Mucosa of stomach (tissue), 1 donor: ENCODE measurements around the gene ADARB2.
"Not testable (repeated sequence)": the region's sequence is repeated elsewhere in the genome, so short reads cannot be mapped to it uniquely, and the experiment has no call there.

ENCODE experiments used
- H3K27me3 ChIP-seq: one replicate; pipeline ENCODE4 v1.7.0; 2013; ENCODE audit warnings: mild to moderate bottlenecking, low read length; ENCODE audit not compliant: control insufficient read depth, insufficient read depth
- H3K36me3 ChIP-seq: one replicate; pipeline ENCODE4 v1.7.0; 2013; ENCODE audit warnings: low read length; ENCODE audit not compliant: control insufficient read depth, insufficient read depth
- H3K4me1 ChIP-seq: one replicate; pipeline ENCODE4 v1.7.0; 2013; ENCODE audit warnings: mild to moderate bottlenecking, low read length; ENCODE audit not compliant: control insufficient read depth, insufficient read depth
- H3K4me3 ChIP-seq: one replicate; pipeline ENCODE4 v1.7.0; 2013; ENCODE audit warnings: low read length
- H3K9ac ChIP-seq: one replicate; pipeline ENCODE4 v1.7.0; 2013; ENCODE audit warnings: mild to moderate bottlenecking, low read length, moderate library complexity
- H3K9me3 ChIP-seq: one replicate; pipeline ENCODE4 v1.7.0; 2013; ENCODE audit warnings: mild to moderate bottlenecking, low read length, moderate library complexity; ENCODE audit not compliant: control insufficient read depth
- donor health status: Pancreatic carcinoma.

Gene ADARB2

GRCh38 chr10:1548596-1548995 is 188.7 kb downstream of the ADARB2 start:
- H3K36me3 ChIP-seq, result no peaks in the 10 kb centered on the region
- no peak overlapping the region for H3K4me3 ChIP-seq
- H3K9me3 ChIP-seq, result no peaks in the 10 kb centered on the region
- H3K9ac ChIP-seq, result no peak overlapping the region
- no peaks in the 10 kb centered on the region for H3K27me3 ChIP-seq
- no peaks in the 10 kb centered on the region for H3K4me1 ChIP-seq

DNA sequence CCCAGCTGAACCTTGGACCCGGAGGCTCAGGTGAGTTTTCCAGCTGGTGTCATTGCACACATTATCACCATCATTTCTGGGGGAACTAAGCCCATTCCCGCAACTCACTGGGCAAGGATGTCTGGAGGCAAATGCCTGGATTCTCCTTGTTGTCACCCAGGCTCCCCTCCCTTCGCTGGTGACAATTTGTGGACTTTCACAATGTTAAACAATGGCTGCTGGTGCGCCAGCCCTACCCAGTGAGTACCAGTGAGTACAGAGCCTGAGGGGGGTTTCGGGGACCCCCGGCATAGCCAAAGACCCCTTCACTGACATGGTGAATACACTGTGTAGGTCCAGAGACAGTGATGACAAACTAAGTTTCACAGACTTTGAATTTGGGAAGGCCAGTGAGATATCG is 189.2 kb downstream of the ADARB2 start:
- no peak overlapping the region for H3K4me3 ChIP-seq
- no peaks in the 10 kb centered on the region for H3K36me3 ChIP-seq
- H3K9ac ChIP-seq, result no peak overlapping the region
- H3K9me3 ChIP-seq, result no peaks in the 10 kb centered on the region
- no peaks in the 10 kb centered on the region for H3K27me3 ChIP-seq
- H3K4me1 ChIP-seq, result no peaks in the 10 kb centered on the region

DNA sequence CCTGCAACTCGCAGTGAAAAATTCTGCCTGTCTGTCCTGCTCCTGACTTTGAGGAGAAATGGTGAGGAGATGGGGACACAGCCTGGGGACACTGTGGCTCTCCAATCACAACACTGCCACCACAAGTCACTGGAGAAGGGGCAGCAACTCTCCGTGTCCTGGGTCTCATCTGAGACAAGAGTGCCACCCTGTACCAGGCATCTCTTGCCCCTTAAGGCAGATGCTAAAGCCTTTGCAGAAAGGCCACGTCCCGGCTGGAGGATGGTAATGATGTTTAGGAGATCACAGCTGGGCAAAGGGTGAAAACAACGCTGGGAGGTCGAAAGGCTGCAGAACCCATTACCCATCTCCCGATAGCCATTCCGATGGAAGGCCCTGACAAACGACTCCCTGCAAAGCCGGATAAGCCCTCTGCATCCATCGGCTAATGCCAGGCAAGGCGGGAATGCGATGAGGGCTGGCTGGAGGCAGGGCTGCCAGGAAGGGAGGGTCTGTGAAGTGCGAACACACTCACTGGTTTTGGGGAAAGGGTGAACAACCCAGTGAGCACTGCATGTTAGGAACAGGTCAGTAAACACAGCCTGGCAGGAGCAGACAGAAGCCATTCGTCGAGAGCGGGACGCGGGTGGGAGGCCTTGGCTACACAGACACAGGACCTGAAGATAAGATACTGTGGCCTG is 190.8 kb downstream of the ADARB2 start:
- Histone ChIP-seq H3K4me1 (no peaks in the 10 kb centered on the region), H3K9ac (no peak overlapping the region), H3K36me3 (no peaks in the 10 kb centered on the region), H3K27me3 (no peaks in the 10 kb centered on the region), H3K9me3 (no peaks in the 10 kb centered on the region), H3K4me3 (no peak overlapping the region)

GRCh38 chr10:1545524-1545923 is 191.8 kb downstream of the ADARB2 start:
- Histone ChIP-seq H3K4me3 (no peak overlapping the region), H3K4me1 (no peaks in the 10 kb centered on the region), H3K36me3 (no peaks in the 10 kb centered on the region), H3K9me3 (no peaks in the 10 kb centered on the region), H3K9ac (no peak overlapping the region), H3K27me3 (no peaks in the 10 kb centered on the region)

DNA sequence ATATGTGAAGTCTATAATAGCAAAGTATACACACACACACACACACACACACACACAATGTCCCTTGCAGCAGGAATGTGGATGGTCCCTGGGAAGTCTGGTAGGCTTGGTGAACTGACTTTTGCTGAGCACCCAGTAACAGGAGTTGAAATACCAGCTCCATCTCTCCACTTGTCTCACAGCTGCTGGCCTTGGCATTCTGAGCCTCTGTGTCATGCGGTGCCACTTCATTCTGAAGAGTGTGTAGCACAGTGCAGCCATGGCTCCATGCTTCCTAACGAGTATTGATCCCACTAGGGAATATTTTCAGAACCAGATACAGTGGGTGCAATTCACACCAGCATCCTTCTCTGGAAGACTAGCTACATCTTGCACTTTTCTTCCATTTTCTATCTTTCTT is 192.4 kb downstream of the ADARB2 start:
- no peak overlapping the region for H3K9ac ChIP-seq
- no peaks in the 10 kb centered on the region for H3K9me3 ChIP-seq
- no peaks in the 10 kb centered on the region for H3K4me1 ChIP-seq

DNA sequence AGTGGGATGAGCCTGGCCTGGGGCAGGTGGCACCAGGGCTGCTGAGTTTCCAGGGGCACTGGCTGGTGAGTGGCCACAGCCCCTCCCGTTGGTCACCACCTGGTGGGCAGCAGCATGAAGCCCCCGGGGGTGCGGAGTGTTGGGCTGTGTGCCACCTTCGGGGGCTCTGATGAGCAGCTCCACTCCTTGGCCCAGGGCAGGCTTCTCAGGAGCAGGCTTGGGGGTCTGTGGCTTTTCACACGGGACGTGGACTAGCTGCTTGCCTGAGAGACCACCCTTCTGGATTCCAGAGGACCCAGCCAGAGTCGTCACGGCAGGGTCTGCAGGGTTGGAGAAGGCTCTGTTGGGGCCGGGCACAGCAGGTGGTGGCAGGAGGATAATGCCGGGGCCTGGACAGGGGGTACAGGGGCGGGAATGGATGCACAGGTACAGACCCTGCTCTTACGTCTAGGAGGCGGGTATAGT is 193.1 kb downstream of the ADARB2 start:
- Histone ChIP-seq H3K36me3 (no peaks in the 10 kb centered on the region), H3K27me3 (no peaks in the 10 kb centered on the region), H3K4me1 (no peaks in the 10 kb centered on the region), H3K4me3 (no peak overlapping the region), H3K9ac (no peak overlapping the region), H3K9me3 (no peaks in the 10 kb centered on the region)

More for the DNA sequence above, 192.4 kb downstream of the ADARB2 start:
- Histone ChIP-seq H3K27me3 (no peaks in the 10 kb centered on the region), H3K4me3 (no peak overlapping the region), H3K36me3 (no peaks in the 10 kb centered on the region)

GRCh38 chr10:1543596-1543995 is 193.7 kb downstream of the ADARB2 start:
- Histone ChIP-seq H3K9ac (no peak overlapping the region), H3K27me3 (no peaks in the 10 kb centered on the region), H3K4me1 (no peaks in the 10 kb centered on the region), H3K36me3 (no peaks in the 10 kb centered on the region), H3K9me3 (no peaks in the 10 kb centered on the region), H3K4me3 (no peak overlapping the region)

GRCh38 chr10:1542941-1543340 is 194.4 kb downstream of the ADARB2 start:
- no peaks in the 10 kb centered on the region for H3K36me3 ChIP-seq
- no peaks in the 10 kb centered on the region for H3K9me3 ChIP-seq
- H3K27me3 ChIP-seq, result no peaks in the 10 kb centered on the region
- no peak overlapping the region for H3K9ac ChIP-seq
- no peaks in the 10 kb centered on the region for H3K4me1 ChIP-seq
- H3K4me3 ChIP-seq, result no peak overlapping the region

DNA sequence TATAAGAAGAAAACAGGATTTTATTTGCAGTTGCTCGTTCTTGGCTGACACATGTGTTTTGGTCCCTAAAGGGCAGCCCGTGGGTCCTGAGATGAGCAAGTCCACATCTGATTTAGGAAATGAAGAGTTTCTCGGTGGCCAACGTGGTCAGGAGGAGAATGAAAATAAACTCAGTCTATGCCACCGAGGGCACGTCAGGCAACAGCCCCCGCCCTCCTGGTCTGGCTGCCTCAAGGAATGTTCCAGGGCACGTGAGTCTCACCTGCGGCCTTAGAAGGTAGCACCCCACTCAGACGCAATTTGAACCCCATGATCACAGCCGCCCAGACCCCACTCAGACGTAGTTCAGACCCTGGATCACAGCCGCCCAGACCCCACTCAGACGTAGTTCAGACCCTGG is 197.2 kb downstream of the ADARB2 start:
- Histone ChIP-seq H3K36me3 (no peaks in the 10 kb centered on the region), H3K27me3 (no peaks in the 10 kb centered on the region), H3K4me1 (no peaks in the 10 kb centered on the region), H3K9me3 (no peaks in the 10 kb centered on the region), H3K4me3 (no peak overlapping the region), H3K9ac (no peak overlapping the region)

DNA sequence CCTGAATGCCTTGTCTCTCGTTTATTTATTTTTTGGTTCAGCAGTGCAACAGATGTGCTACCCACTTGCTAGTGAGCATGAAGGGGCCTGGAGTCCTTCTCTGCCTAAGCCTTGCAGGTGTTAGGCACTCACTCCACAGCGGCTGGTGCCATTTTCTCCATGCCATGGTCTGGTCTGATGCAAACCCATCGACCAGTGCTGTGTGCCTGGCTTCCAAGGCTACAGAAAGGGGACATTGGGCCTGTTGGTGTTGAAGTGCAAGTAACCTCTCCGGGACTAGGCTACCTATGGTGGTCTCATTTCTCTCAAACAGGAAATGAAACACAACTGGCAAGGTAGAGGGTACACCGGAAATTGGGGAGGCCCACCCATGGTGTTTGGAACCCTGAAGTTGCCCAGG is 198.1 kb downstream of the ADARB2 start:
- H3K9me3 ChIP-seq, result no peaks in the 10 kb centered on the region
- no peaks in the 10 kb centered on the region for H3K36me3 ChIP-seq
- no peak overlapping the region for H3K4me3 ChIP-seq
- no peaks in the 10 kb centered on the region for H3K4me1 ChIP-seq
- H3K9ac ChIP-seq, result no peak overlapping the region
- no peaks in the 10 kb centered on the region for H3K27me3 ChIP-seq

DNA sequence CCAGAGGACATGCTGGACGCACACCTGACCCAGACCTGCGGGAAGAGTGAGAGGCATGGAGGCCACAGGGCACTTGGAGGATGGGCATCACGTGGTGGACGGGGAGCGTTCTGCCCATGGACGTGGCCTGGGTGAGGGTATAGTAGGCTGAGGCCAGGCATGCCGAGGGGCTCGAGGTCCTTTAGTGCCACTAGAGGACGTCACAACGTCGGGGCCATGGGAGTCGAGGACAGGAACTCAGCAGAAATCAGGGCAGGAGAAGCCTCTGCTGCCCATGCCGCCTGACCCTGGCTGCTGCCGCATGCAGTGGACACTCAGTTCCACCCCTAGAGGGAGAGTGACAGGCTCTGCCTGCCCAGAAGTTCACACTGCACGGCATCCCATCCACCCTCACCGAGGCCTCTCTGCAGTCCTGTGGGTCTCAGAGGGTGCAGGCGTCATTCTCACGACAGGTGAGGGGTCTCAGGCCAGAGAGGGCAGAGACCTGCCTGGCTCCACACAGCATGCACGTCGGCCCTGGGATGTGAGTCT is 198.7 kb downstream of the ADARB2 start:
- H3K9me3 ChIP-seq, result no peaks in the 10 kb centered on the region
- H3K4me1 ChIP-seq, result no peaks in the 10 kb centered on the region
- H3K4me3 ChIP-seq, result no peak overlapping the region
- no peak overlapping the region for H3K9ac ChIP-seq
- H3K27me3 ChIP-seq, result no peaks in the 10 kb centered on the region
- no peaks in the 10 kb centered on the region for H3K36me3 ChIP-seq

GRCh38 chr10:1538121-1538520 is 199.2 kb downstream of the ADARB2 start:
- H3K4me1 ChIP-seq, result no peaks in the 10 kb centered on the region
- no peak overlapping the region for H3K4me3 ChIP-seq
- no peaks in the 10 kb centered on the region for H3K27me3 ChIP-seq
- H3K9me3 ChIP-seq, result no peaks in the 10 kb centered on the region
- no peak overlapping the region for H3K9ac ChIP-seq
- no peaks in the 10 kb centered on the region for H3K36me3 ChIP-seq

- H3K27me3 ChIP-seq, H3K36me3 ChIP-seq, H3K4me1 ChIP-seq, H3K4me3 ChIP-seq, H3K9me3 ChIP-seq, H3K9ac ChIP-seq: not testable (repeated sequence)
These were observed 199.9 kb downstream of the ADARB2 start for GRCh38 chr10:1537449-1537848.
